DMS53 (cell line): ENCODE results near the gene ZNF518B.
A peak's percentile ranks its signal among the peaks of the same experiment; 100 is the strongest.
"Not testable (repeated sequence)": the region's sequence is repeated elsewhere in the genome, so short reads cannot be mapped to it uniquely, and the experiment has no call there.

Experiments
- DNase-seq: peaks from one replicate; lab custom pipeline; 2025; lab: John Stamatoyannopoulos, UW

Gene ZNF518B

DNA sequence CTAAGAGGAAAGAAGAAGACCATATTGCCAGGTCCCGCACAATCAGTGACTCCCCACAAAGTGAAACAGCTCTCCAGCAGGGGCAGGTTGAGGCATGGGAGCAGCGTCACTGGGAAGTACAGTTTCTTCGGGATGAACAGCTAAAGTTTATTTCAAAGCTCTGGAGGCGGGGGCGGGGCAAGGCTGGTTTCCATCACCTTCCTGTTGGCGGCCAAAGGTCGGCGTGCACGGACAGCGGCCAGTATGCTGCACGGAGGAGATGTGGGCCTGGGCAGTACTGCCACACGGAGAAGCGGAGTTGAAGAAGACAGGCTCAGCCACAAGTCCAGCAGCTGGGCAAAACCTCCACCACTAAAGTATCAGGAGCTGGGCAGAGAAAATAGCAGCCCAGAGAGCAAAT, 951 bp upstream of the ZNF518B start:
- DNase-seq = peak; percentile 76

DNA sequence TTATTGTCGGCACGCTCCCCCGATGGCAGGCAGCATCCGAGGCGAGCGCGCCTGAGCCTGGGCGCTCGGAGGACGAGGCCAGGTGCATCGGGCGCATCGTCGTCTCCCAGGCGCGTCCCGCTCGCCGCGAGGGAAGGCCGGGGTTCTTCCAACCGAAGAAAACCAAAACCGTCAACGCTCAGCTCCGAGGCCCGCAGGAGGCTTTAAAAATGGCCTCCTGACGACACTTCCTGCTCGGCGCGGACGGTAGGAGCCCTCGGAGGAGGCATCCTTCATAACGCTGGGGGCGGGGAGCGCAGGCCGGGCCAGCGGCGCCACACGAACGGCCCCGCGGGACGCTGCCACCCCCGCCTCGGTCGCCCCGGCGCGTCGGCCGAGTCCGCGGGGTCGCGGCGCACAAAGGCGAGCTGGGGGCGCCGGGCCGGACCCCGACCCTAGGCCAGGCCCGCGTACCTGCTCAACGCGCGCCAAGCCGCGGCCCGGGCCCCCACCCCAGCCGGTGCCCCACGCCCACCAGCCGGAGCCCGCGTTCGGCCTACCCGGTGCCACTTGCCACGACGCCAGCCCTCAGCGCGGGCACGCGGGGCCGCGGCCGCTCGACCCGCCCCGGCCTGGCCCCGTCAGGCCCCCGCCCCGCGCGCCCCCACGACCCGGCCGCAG, 501 bp downstream of the ZNF518B start:
- DNase-seq = peak; percentile 88

DNA sequence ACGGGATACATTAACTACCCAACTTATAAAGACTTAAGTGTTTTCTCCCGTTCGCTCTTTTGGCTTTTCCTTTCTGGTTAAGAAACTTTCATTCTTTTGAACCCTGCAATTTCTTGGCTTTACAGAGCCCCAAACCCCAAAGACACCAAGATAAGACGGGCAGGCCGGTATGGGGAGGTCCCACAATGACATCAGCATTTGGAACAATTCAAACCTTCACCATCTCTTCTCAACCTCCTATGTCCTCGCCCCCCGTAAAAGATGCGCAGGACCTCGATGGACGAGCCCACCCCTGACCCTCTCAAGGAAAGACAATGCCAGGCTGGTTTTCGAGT, 999 bp downstream of the ZNF518B start:
- no peak for DNase-seq

DNA sequence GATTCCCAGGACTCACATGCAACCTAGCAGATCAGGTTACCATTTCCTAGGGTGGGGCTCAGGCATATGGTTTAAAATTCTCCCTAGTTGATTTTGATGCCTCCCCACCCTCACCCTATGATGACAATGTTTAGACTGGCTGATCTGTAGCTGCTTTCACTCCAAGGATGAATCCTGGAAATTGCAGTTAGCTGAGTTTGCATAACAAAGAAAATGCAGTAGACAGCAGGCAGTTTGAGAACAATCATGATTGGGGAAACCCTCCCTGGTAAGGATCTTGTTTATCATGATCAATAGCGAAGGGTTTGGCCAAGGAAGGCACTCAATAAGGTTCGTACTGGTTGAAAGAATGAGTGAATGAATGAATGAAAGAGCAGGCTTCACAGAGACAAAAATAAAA, 2.1 kb downstream of the ZNF518B start:
- no peak for DNase-seq

DNA sequence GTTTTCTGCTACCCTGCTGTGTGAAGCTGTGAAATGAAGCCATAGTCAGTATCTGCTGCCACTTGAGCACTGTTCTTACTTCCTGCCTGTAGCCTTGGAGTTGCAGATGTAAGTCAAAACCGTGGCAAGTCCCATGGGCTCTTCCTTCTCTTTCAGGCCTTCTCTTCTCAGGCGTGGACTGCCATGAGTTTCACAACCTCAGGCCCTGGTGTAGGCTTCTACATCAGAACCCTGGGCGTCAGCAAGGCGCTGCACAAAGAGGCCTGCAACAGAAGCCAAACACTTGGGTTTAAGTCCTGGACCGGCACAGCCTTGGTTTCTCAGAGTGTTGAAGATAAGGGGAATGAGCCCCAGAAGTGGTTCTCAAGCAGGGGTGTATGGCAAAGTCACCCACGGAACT, 2.5 kb downstream of the ZNF518B start:
- no peak for DNase-seq

DNA sequence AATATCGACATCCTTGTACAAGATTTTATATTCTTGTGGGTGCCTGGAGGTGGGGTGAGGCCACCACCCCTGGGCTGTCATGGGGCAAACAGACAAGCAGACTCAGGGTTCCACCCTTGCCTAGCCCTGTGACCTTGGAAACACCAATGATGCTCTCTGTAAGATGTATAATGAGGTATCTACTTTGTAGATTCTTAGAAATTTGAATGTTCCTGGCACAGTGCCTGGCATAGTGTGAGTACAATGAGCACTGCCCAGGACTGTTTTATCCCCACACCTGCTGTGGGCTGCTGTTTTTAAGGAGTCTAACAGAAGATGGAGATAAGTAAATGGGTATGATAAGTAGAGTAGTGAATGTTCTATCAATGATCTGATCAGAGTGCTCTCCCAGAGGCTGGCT, 3.1 kb downstream of the ZNF518B start:
- no peak for DNase-seq

- DNase-seq = no peak
Observed at GRCh38 chr4:10448991-10449390, 8.2 kb downstream of the ZNF518B start.

DNA sequence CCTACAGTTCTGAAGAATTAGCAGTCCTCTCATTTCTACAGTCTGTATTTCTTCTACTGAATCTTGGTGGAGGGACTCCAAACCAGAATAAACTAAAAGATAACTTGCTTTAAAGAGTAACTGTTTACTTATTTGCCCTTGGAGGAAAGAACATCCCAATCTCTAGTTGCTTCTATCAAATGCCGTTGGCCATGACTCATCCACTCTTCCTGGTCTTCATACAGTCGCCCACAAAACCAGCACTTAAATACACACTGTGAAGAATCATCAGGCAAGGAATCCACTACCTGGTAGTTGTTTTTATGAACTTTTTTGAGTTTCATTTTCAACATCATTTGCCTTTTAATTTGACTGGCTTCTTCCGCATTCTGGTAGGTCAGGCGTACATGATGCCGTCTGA, 14.2 kb downstream of the ZNF518B start:
- DNase-seq = peak; percentile 51

DNA sequence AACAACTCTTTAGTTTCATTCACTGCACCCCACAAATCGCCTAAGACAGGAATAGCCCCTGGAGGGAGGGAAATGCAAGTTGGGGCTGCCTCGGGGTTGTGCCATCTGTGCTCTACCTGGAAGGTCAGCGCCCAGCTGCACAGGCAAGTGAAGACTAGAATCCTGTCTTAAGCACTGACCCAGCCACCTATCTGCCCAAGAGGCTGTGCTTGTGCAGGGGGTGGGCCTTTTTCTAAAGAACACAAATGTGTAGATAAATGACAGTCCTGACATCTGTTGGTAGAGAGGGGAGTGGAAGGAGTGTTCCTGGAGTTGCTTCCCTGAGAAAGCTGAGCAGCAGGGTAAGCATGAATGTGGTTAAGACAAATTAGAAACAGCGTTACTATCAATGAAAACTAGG, 15.7 kb downstream of the ZNF518B start:
- DNase-seq = no peak

- DNase-seq = no peak
Observed at GRCh38 chr4:10438924-10439323, 18.3 kb downstream of the ZNF518B start.

- no peak for DNase-seq
Observed at GRCh38 chr4:10437735-10438134, 19.5 kb downstream of the ZNF518B start.

DNA sequence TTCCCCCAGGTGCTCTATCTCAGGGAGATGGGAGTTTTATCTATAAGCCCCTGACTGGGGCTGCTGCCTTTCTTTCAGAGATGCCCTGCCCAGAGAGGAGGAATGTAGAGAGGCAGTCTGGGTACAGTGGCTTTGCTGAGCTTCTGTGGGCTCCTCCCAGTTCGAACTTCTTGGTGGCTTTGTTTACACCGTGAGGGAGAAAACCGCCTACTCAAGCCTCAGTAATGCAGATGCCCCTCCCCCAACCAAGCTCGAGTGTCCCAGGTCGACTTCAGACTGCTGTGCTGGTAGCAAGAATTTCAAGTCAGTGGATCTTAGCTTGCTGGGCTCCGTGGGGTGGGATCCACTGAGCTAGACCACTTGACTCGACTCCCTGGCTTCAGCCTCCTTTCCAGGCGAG, 29.5 kb downstream of the ZNF518B start:
- not testable (repeated sequence) for DNase-seq

DNA sequence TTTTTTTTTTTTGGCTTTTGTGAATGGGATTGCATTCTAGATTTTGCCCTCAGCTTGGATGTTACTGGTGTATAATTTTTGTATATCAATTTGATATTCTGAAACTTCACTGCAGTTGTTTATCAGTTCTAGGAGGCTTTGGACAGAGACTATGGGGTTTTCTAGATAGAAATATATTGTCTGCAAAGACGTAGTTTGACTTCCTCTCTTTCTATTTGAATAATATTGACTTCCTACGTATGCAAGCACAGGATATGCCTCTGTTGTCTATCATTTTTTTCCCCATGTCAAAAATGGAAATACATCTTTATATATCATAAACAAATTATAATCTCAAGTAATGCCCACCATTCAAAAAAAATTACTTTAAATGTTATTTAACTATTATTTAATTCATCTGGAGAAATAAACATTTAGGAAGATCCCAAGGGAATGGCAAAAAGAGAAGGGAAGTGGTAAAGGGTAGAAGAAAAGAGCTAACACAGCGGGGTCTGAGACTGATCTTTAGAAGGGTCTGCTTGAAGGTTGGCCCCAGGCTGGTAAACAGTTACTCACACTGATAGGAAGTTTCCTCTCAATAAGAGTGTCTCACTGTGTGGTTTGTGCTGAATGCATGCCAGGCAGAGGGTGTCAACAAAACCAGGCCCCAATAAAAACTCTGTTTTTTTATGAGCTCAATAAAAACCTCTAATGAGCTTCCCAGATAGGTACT, 35.7 kb downstream of the ZNF518B start:
- no peak for DNase-seq

DNA sequence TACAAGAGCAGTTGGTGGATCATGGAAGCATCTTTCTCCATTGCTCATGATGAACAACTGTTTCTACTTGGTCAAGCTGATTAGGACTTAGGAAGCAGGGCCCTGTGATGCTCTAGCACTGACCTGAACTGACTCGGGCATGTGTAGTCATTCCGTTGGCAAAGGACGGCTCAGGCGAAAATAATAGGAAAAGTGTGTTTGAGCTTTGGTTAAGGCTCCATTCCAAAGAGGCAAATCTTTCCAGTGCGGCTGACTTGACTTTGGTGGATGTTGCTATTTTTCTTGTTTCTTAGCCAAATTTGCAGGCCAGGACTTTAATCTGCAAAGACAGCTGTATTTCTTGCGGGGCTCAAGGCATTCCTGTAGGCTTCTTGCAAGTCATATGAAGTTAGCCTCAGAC, 39.5 kb downstream of the ZNF518B start:
- no peak for DNase-seq

DNA sequence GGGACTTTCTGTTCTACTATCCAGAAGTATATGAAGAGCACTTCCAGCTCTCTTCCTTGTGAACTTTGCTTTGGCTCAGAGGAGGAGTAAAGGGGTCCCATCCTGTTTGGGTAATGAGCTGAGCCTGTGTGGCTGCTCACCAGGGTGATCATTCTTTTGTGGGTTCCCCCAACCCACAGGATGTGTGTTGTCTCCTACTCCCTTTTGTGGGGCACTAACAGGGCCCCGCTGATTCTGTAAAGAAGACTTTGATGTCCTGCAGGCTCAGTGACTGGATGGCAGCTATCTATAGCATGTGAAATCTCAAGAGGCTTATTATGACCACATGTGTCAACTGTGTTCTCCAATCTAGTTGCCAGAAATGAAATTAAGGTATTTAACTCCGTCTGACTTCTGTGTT, 40.8 kb downstream of the ZNF518B start:
- no peak for DNase-seq

- DNase-seq = no peak
Observed at GRCh38 chr4:10413177-10413576, 44.0 kb downstream of the ZNF518B start.

DNA sequence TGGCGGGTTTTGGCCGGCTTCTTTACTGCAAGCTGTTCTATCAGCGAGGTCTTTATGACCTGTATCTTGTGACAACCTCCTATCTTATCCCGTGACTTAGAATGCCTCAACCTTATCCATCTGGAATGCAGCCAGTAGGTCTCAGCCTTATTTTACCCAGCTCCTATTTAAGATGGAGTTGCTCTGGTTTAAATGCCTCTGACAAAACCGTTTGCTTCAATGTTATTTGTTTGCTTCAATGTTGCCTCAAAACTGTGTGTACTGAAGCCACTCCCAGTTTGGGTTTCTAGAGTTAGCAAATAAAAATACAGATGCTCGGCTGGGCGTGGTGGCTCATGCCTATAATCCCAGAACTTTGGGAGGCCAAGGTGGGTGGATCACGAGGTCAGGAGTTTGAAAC, 51.6 kb downstream of the ZNF518B start:
- DNase-seq = no peak

DNA sequence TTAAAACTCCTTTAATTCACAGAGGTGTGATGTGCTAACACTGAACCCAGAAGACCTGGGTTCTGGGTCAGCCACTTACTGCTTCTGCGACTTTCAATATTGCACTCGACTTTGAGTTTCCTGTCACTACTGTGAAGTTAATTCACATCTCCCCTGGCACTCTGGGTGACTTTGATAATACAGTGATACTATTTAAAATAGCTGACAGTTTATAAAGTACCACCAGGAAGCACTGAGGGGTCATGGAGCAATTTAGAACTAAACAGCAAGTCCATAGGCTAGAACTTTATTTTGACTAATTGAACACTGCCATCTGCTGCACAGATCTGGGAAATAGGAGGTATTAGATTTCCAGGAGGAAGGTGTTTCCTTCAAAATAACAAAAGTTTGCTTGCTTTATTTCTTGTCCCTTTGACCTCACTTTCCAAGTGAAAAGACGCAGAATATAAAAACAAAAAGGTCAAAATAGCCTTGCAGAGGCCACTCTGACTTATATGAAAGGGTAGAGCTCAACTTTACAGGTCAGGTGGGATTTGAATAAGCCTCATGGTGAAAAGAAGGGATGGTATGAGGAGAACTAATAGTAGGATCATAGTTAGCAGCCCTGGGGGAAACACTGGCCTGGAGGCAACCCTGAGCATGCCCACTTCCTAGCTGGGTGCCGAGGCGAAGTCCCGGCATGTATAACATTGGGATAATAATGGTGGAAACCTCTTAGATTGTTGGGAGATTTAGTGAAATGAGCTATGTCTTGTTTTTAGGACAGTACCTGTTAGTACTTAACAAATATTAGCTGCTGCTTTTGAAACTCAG, 53.4 kb downstream of the ZNF518B start:
- DNase-seq = peak; percentile 65

- DNase-seq = no peak
Observed at GRCh38 chr4:10395971-10396580, 61.1 kb downstream of the ZNF518B start.
